Neural cell (in vitro differentiated cells): Measurements from ENCODE around the gene DHRS3. TPM values are rescaled to one million over a fixed set of nuclear protein-coding genes. Genes with fewer than 3 reads are reported as not detected.
"Not testable (repeated sequence)": the region's sequence is repeated elsewhere in the genome, so short reads cannot be mapped to it uniquely, and the experiment has no call there.

Experiments used
- H2AFZ ChIP-seq: fragments of 200-600, 300-800 bp; sonication (generic), shearing (Covaris generic); 2 replicates; pipeline ENCODE4 v1.6.0; 2014; ENCODE audit warnings: low read depth, mild to moderate bottlenecking, antibody characterized with exemption, low read length, moderate library complexity
- H3F3A ChIP-seq: fragments of 200-600 bp; shearing (Covaris generic); 2 replicates; pipeline ENCODE4 v1.6.1; 2016; ENCODE audit warnings: mild to moderate bottlenecking, moderate library complexity, mixed read lengths, antibody characterized with exemption, low read length; ENCODE audit not compliant: insufficient read depth, poor library complexity, severe bottlenecking
- H3K27ac ChIP-seq: fragments of 200-600, 300-800 bp; sonication (generic), shearing (Covaris generic); 2 replicates; pipeline ENCODE4 v1.5.1; 2014; ENCODE audit warnings: mild to moderate bottlenecking, low read length, moderate library complexity
- H3K27me3 ChIP-seq: fragments of 300-800, 200-600 bp; sonication (generic), shearing (Covaris generic); 2 replicates; pipeline ENCODE4 v1.6.0; 2014; ENCODE audit warnings: mild to moderate bottlenecking, low read depth, low read length, moderate library complexity; ENCODE audit not compliant: insufficient read depth
- H3K36me3 ChIP-seq: fragments of 300-800, 200-600 bp; sonication (generic), shearing (Covaris generic); 2 replicates; pipeline ENCODE4 v1.5.1; 2014; ENCODE audit warnings: mild to moderate bottlenecking, antibody characterized with exemption, low read length, moderate library complexity; ENCODE audit not compliant: insufficient read depth
- H3K4me2 ChIP-seq: fragments of 300-800, 200-600 bp; sonication (generic), shearing (Covaris generic); 2 replicates; pipeline ENCODE4 v1.6.0; 2014; ENCODE audit warnings: mild to moderate bottlenecking, low read length
- H3K4me3 ChIP-seq: fragments of 300-800, 200-600 bp; sonication (generic), shearing (Covaris generic); 2 replicates; pipeline ENCODE4 v1.5.1; 2014; ENCODE audit warnings: mild to moderate bottlenecking, low read length, moderate library complexity
- H3K79me2 ChIP-seq: fragments of 200-600 bp; shearing (Covaris generic); replicated peaks from 2 replicates; pipeline ENCODE4 v1.6.0; 2014; ENCODE audit warnings: mild to moderate bottlenecking, low read length, moderate library complexity; ENCODE audit not compliant: insufficient read depth
- H3K9ac ChIP-seq: fragments of 300-800, 200-600 bp; sonication (generic), shearing (Covaris generic); 2 replicates; pipeline ENCODE4 v1.6.1; 2016; ENCODE audit warnings: mild to moderate bottlenecking, low read length, mixed read lengths
- H3K9me2 ChIP-seq: fragments of 200-600 bp; shearing (Covaris generic); 2 replicates; pipeline ENCODE4 v1.6.1; 2016; ENCODE audit warnings: mild to moderate bottlenecking, low read length, mixed read lengths; ENCODE audit not compliant: insufficient read depth
- H3K9me3 ChIP-seq: fragments of 200-600, 300-800 bp; sonication (generic), shearing (Covaris generic); 2 replicates; pipeline ENCODE4 v1.6.1; 2016; ENCODE audit warnings: mild to moderate bottlenecking, mixed run types, low read length, moderate library complexity, mixed read lengths
- H4K20me1 ChIP-seq: fragments of 200-600 bp; shearing (Covaris generic); 2 replicates; pipeline ENCODE4 v1.6.1; 2016; ENCODE audit warnings: mild to moderate bottlenecking, mixed run types; ENCODE audit not compliant: insufficient read depth
- CTCF ChIP-seq: fragments of 450-650 bp; IDR thresholded peaks from 2 replicates; pipeline ENCODE4 v1.5.1; 2014; ENCODE audit warnings: antibody characterized with exemption, mild to moderate bottlenecking, moderate library complexity; ENCODE audit not compliant: poor library complexity, severe bottlenecking
- EP300 ChIP-seq: fragments of 450-650 bp; conservative IDR thresholded peaks from 2 replicates; pipeline ENCODE4 v1.6.1; 2014; ENCODE audit warnings: antibody characterized with exemption, mild to moderate bottlenecking, moderate library complexity; ENCODE audit not compliant: poor library complexity, severe bottlenecking
- EZH2 ChIP-seq: fragments of 200-600, 300-800 bp; shearing (Covaris generic), sonication (generic); IDR thresholded peaks from 2 replicates; pipeline ENCODE4 v1.6.1; 2014; ENCODE audit warnings: antibody characterized with exemption, low read length, borderline replicate concordance, mild to moderate bottlenecking; ENCODE audit not compliant: insufficient read depth, poor library complexity, severe bottlenecking
- MXI1 ChIP-seq: fragments of 450-650 bp; conservative IDR thresholded peaks from 2 replicates; pipeline ENCODE4 v1.6.1; 2014; ENCODE audit warnings: antibody characterized with exemption, mild to moderate bottlenecking; ENCODE audit not compliant: poor library complexity, severe bottlenecking
- POLR2AphosphoS5 ChIP-seq: IDR thresholded peaks from 2 replicates; pipeline ENCODE4 v1.6.1; 2012
- RAD21 ChIP-seq: fragments of 450-650 bp; conservative IDR thresholded peaks from 2 replicates; pipeline ENCODE4 v1.6.1; 2014; ENCODE audit warnings: antibody characterized with exemption, mild to moderate bottlenecking, moderate library complexity
- REST ChIP-seq: IDR thresholded peaks from 2 replicates; pipeline ENCODE4 v1.6.1; 2012; ENCODE audit warnings: borderline replicate concordance
- SMC3 ChIP-seq: fragments of 450-650 bp; conservative IDR thresholded peaks from 2 replicates; pipeline ENCODE4 v1.6.1; 2014; ENCODE audit warnings: antibody characterized with exemption, mild to moderate bottlenecking, moderate library complexity; ENCODE audit not compliant: poor library complexity
- TAF1 ChIP-seq: IDR thresholded peaks from 2 replicates; pipeline ENCODE4 v1.6.1; 2012; ENCODE audit warnings: low read depth
- polyA plus RNA-seq: library from polyadenylated mRNA; depleted of rRNA; stranded (reverse); fragments of >200 nt; gene quantifications from 2 replicates; pipeline ENCODE4 v1.2.3, GENCODE V29; 2014

DHRS3 gene
- polyA plus RNA-seq, 1 donor from 2014 or later: 0.22 TPM

DNA sequence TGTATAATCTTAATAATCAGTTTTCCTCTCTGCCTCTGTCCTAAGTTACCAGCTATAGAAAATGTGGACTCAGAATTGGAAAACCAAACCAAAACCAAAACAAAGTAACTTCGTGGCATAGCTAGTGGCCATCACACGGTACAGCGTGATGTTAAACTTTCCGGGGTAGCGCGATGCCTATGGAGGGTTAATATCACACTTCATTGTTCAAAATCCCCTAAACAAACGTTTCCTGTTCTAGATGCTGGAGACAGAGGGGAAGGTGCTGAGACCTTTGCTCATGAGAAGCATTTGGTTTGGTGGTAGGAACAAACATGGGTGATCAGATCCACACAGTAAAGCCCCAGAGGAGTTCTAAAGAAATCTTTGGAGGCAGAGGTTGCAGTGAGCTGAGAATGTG, 30.7 kb upstream of the DHRS3 start:
- Histone ChIP-seq H2AFZ (no peak overlapping the region), H3K4me3 (no peak overlapping the region), H3K27me3 (no peaks in the 10 kb centered on the region), H3K9me3 (no peaks in the 10 kb centered on the region), H3K27ac (no peak overlapping the region), H3K79me2 (no peaks in the 10 kb centered on the region), H3K36me3 (no peaks in the 10 kb centered on the region), H3F3A (no peaks in the 10 kb centered on the region), H3K9ac (no peak overlapping the region), H3K4me2 (no peak overlapping the region), H3K9me2 (no peaks in the 10 kb centered on the region), H4K20me1 (no peaks in the 10 kb centered on the region)
- TF ChIP-seq CTCF: no peak
- TF ChIP-seq RAD21: no peak
- TF ChIP-seq POLR2AphosphoS5: no peak
- no peak for TF ChIP-seq TAF1
- TF ChIP-seq REST: no peak

- not testable (repeated sequence) for H3K4me2 ChIP-seq, H3K4me3 ChIP-seq, H3K27me3 ChIP-seq, H3F3A ChIP-seq, H3K9me3 ChIP-seq, H3K27ac ChIP-seq, H3K79me2 ChIP-seq, H4K20me1 ChIP-seq, H3K36me3 ChIP-seq, H3K9me2 ChIP-seq, H3K9ac ChIP-seq, H2AFZ ChIP-seq
Observed at GRCh38 chr1:12645401-12645800, 27.4 kb upstream of the DHRS3 start.

DNA sequence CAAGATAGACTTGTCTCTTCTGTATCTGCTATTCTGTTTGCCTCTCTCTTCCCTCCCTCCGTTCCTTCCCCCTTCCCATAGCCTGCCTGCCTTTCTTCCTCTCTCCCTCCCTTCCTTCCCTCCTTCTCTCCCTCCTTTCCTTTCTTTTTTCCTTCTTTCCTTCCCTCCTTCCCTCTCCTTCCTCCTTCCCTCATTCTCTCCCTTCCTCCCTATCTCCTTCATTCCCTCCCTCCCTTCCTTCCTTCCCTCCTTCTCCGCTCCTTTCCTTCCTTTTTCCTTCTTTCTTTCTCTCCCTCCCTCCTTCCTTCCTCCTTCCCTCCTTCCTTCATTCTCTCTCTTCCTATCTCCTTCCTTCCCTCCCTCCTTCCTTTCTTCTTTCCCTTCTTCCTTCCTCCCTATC, 26.8 kb upstream of the DHRS3 start:
- Histone ChIP-seq H3F3A (no peaks in the 10 kb centered on the region), H3K4me3 (no peak overlapping the region), H2AFZ (no peak overlapping the region), H3K27me3 (no peaks in the 10 kb centered on the region), H3K9me3 (no peaks in the 10 kb centered on the region), H3K79me2 (no peaks in the 10 kb centered on the region), H3K36me3 (no peaks in the 10 kb centered on the region), H3K9me2 (no peaks in the 10 kb centered on the region), H3K9ac (no peak overlapping the region), H3K27ac (no peak overlapping the region), H4K20me1 (no peaks in the 10 kb centered on the region), H3K4me2 (no peak overlapping the region)
- TF ChIP-seq REST (no peak), EP300 (no peak), SMC3 (no peak), MXI1 (no peak), EZH2 (no peak), TAF1 (no peak), POLR2AphosphoS5 (no peak), RAD21 (no peak), CTCF (no peak)
